A673 (cell line): ENCODE measurements around the gene DHRS3. TPM values are rescaled to one million over a fixed set of nuclear protein-coding genes. Genes with fewer than 3 reads are reported as not detected.

ENCODE experiments used
- BruUV-seq: library from RNA; stranded (reverse); fragments of 400-500 nt; replicated peaks from 2 replicates; lab custom pipeline; 2021; lab: Mats Ljungman, UMichigan
- CTCF ChIA-PET: fragments of 300-600 bp; sonication (Branson Sonifier 250); formaldehyde crosslinking; loops from one replicate; lab custom pipeline; 2022; ENCODE audit warnings: antibody characterized with exemption; lab: Charles Lee
- POLR2A ChIA-PET: fragments of 300-600 bp; sonication (Branson Sonifier 250); formaldehyde crosslinking; loops from one replicate; lab custom pipeline; 2022; ENCODE audit warnings: antibody characterized with exemption; ENCODE audit not compliant: low non-redundant PET; lab: Charles Lee
- DNase-seq: peaks from one replicate; pipeline ENCODE4 v3.0.0-alpha.2; 2015; ENCODE audit warnings: low spot score
- H3K27ac ChIP-seq: fragments of 200-600 bp; sonication (generic); 2 replicates; pipeline ENCODE4 v1.5.1; 2016; ENCODE audit warnings: mixed run types, low read depth, mild to moderate bottlenecking, mixed read lengths, antibody characterized with exemption, low read length; ENCODE audit not compliant: poor library complexity, severe bottlenecking
- H3K27me3 ChIP-seq: fragments of 200-600 bp; sonication (generic); replicated peaks from 2 replicates; pipeline ENCODE4 v1.6.1; 2017; ENCODE audit warnings: mixed run types, low read depth, mild to moderate bottlenecking, mixed read lengths, antibody characterized with exemption, low read length; ENCODE audit not compliant: insufficient read depth, poor library complexity
- H3K36me3 ChIP-seq: fragments of 200-600 bp; sonication (generic); 2 replicates; pipeline ENCODE4 v1.6.1; 2016; ENCODE audit warnings: mixed run types, mild to moderate bottlenecking, mixed read lengths, antibody characterized with exemption, low read length; ENCODE audit not compliant: insufficient read depth, poor library complexity, severe bottlenecking
- H3K4me1 ChIP-seq: fragments of 200-600 bp; sonication (generic); 2 replicates; pipeline ENCODE4 v1.6.1; 2017; ENCODE audit warnings: mixed run types, mild to moderate bottlenecking, mixed read lengths, antibody characterized with exemption, low read length; ENCODE audit not compliant: insufficient read depth, poor library complexity, severe bottlenecking
- H3K4me3 ChIP-seq: fragments of 200-600 bp; sonication (generic); 2 replicates; pipeline ENCODE4 v1.5.1; 2016; ENCODE audit warnings: low read depth, mixed run types, mild to moderate bottlenecking, mixed read lengths, low read length; ENCODE audit not compliant: poor library complexity, severe bottlenecking
- H3K9me3 ChIP-seq: fragments of 200-600 bp; sonication (generic); 2 replicates; pipeline ENCODE4 v1.6.1; 2016; ENCODE audit warnings: mixed run types, low read depth, mild to moderate bottlenecking, mixed read lengths, antibody characterized with exemption, low read length; ENCODE audit not compliant: poor library complexity, severe bottlenecking
- CTCF ChIP-seq: fragments of 300-800, 200-600 bp; sonication (generic); conservative IDR thresholded peaks from 2 replicates; pipeline ENCODE4 v1.5.1; 2017; ENCODE audit warnings: low read depth, mild to moderate bottlenecking, antibody characterized with exemption, low read length, moderate library complexity, mixed read lengths
- EZH2 ChIP-seq: fragments of 200-600 bp; sonication (generic); IDR thresholded peaks from 2 replicates; pipeline ENCODE4 v1.6.1; 2017; ENCODE audit warnings: borderline replicate concordance, low read depth, mild to moderate bottlenecking, mixed read lengths, antibody characterized with exemption, low read length; ENCODE audit not compliant: poor library complexity, severe bottlenecking
- intact Hi-C: fragments of 100-400 bp; cut with micrococcal nuclease; formaldehyde crosslinking; loops from one replicate; pipeline ENCODE4 v1.10.0; 2022; ENCODE audit not compliant: unreplicated experiment
- total RNA-seq: library from RNA; stranded (reverse); gene quantifications from 2 replicates; pipeline ENCODE4 v1.2.3, GENCODE V29; 2021

Gene DHRS3
- total RNA-seq, 1 experiment from 2014 or later, result 2.4 TPM

GRCh38 chr1:12607263-12607662 is 10.7 kb downstream of the DHRS3 start:
- no peak for TF ChIP-seq EZH2
- Histone ChIP-seq H3K4me3 (no peak overlapping the region), H3K27ac (no peak overlapping the region), H3K9me3 (no peaks in the 10 kb centered on the region), H3K27me3 (no peaks in the 10 kb centered on the region), H3K4me1 (no peaks in the 10 kb centered on the region), H3K36me3 (no peaks in the 10 kb centered on the region)
- BruUV-seq, result no TSS peak
- DNase-seq, result no peak
- intact Hi-C loops, result no loop called here
- CTCF ChIA-PET, result no interaction called here
- POLR2A ChIA-PET, result no interaction called here

- ChIA-PET CTCF (no interaction called here), POLR2A (no interaction called here)
- Histone ChIP-seq H3K9me3 (no peaks in the 10 kb centered on the region), H3K27ac (no peak overlapping the region), H3K4me3 (no peak overlapping the region), H3K27me3 (no peaks in the 10 kb centered on the region), H3K36me3 (no peaks in the 10 kb centered on the region), H3K4me1 (no peaks in the 10 kb centered on the region)
- TF ChIP-seq CTCF (no peak), EZH2 (no peak)
- intact Hi-C loops, result no loop called here
- no TSS peak for BruUV-seq
- no peak for DNase-seq
Observed at GRCh38 chr1:12604986-12605385, 13.0 kb downstream of the DHRS3 start.

- ChIA-PET CTCF (no interaction called here), POLR2A (no interaction called here)
- H3K4me1 ChIP-seq, result no peaks in the 10 kb centered on the region
- TF ChIP-seq EZH2, result no peak
- no peak for TF ChIP-seq CTCF
- no peaks in the 10 kb centered on the region for H3K27me3 ChIP-seq
- DNase-seq, result peak; percentile 38
- no peaks in the 10 kb centered on the region for H3K9me3 ChIP-seq
- no peak overlapping the region for H3K27ac ChIP-seq
- H3K36me3 ChIP-seq, result no peaks in the 10 kb centered on the region
- BruUV-seq, result no TSS peak
- H3K4me3 ChIP-seq, result no peak overlapping the region
- intact Hi-C loops, result no loop called here
Observed at GRCh38 chr1:12604114-12604874, 13.7 kb downstream of the DHRS3 start.

GRCh38 chr1:12603224-12603623 is 14.8 kb downstream of the DHRS3 start:
- Histone ChIP-seq H3K36me3 (no peaks in the 10 kb centered on the region), H3K4me1 (no peaks in the 10 kb centered on the region), H3K4me3 (no peak overlapping the region), H3K27ac (no peak overlapping the region), H3K9me3 (no peaks in the 10 kb centered on the region), H3K27me3 (no peaks in the 10 kb centered on the region)
- DNase-seq, result no peak
- TF ChIP-seq CTCF, result no peak
- TF ChIP-seq EZH2, result no peak
- ChIA-PET POLR2A (no interaction called here), CTCF (no interaction called here)
- intact Hi-C loops, result no loop called here
- no TSS peak for BruUV-seq
